ENCODE data around the gene STXBP4. TPM values are rescaled to one million over a fixed set of nuclear protein-coding genes. Genes with fewer than 3 reads are reported as not detected.

The STXBP4 gene
- total and polyA plus RNA-seq, 2 experiments from 2014 or later = 25.0 to 52.1 TPM

DNA sequence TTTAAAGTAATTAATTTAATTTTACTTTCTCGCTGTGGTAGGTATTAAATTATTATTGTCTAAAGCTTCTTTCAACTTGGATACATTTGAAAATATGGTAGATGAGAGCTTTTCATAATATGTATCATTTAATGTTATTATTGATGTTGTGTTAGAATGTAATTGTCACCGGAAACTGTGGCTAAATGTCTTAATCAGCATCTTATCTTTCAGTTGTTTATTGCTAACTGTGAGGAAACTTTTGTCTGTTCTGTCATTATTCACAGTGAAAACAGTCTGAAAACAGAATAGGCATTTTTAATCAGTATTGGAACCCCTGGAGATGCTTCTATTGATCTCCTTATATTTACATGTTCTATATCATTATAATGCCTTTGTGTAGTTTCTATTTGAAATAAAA is 120.7 kb downstream of the STXBP4 start (continued):
- TF ChIP-seq, protein P1, sequence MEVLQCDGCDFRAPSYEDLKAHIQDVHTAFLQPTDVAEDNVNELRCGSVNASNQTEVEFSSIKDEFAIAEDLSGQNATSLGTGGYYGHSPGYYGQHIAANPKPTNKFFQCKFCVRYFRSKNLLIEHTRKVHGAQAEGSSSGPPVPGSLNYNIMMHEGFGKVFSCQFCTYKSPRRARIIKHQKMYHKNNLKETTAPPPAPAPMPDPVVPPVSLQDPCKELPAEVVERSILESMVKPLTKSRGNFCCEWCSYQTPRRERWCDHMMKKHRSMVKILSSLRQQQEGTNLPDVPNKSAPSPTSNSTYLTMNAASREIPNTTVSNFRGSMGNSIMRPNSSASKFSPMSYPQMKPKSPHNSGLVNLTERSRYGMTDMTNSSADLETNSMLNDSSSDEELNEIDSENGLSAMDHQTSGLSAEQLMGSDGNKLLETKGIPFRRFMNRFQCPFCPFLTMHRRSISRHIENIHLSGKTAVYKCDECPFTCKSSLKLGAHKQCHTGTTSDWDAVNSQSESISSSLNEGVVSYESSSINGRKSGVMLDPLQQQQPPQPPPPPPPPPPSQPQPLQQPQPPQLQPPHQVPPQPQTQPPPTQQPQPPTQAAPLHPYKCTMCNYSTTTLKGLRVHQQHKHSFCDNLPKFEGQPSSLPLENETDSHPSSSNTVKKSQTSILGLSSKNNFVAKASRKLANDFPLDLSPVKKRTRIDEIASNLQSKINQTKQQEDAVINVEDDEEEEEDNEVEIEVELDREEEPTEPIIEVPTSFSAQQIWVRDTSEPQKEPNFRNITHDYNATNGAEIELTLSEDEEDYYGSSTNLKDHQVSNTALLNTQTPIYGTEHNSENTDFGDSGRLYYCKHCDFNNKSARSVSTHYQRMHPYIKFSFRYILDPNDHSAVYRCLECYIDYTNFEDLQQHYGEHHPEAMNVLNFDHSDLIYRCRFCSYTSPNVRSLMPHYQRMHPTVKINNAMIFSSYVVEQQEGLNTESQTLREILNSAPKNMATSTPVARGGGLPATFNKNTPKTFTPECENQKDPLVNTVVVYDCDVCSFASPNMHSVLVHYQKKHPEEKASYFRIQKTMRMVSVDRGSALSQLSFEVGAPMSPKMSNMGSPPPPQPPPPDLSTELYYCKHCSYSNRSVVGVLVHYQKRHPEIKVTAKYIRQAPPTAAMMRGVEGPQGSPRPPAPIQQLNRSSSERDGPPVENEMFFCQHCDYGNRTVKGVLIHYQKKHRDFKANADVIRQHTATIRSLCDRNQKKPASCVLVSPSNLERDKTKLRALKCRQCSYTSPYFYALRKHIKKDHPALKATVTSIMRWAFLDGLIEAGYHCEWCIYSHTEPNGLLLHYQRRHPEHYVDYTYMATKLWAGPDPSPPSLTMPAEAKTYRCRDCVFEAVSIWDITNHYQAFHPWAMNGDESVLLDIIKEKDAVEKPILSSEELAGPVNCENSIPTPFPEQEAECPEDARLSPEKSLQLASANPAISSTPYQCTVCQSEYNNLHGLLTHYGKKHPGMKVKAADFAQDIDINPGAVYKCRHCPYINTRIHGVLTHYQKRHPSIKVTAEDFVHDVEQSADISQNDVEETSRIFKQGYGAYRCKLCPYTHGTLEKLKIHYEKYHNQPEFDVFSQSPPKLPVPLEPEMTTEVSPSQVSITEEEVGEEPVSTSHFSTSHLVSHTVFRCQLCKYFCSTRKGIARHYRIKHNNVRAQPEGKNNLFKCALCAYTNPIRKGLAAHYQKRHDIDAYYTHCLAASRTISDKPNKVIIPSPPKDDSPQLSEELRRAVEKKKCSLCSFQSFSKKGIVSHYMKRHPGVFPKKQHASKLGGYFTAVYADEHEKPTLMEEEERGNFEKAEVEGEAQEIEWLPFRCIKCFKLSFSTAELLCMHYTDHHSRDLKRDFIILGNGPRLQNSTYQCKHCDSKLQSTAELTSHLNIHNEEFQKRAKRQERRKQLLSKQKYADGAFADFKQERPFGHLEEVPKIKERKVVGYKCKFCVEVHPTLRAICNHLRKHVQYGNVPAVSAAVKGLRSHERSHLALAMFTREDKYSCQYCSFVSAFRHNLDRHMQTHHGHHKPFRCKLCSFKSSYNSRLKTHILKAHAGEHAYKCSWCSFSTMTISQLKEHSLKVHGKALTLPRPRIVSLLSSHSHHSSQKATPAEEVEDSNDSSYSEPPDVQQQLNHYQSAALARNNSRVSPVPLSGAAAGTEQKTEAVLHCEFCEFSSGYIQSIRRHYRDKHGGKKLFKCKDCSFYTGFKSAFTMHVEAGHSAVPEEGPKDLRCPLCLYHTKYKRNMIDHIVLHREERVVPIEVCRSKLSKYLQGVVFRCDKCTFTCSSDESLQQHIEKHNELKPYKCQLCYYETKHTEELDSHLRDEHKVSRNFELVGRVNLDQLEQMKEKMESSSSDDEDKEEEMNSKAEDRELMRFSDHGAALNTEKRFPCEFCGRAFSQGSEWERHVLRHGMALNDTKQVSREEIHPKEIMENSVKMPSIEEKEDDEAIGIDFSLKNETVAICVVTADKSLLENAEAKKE (CRISPR knock-in tag; IDR thresholded peaks at IDR 0.05) = no peak
- TF ChIP-seq ZNF114 (CRISPR knock-in tag; IDR thresholded peaks at IDR 0.05) (no peak), EZH2 (IDR thresholded peaks at IDR 0.05; ENCODE audit: low read depth, unreplicated experiment) (no peak), JUNB (IDR thresholded peaks at IDR 0.05; ENCODE audit: unreplicated experiment) (no peak), STAT1 (IDR thresholded peaks at IDR 0.05; ENCODE audit: unreplicated experiment) (no peak)
- TF ChIP-seq, protein P2, sequence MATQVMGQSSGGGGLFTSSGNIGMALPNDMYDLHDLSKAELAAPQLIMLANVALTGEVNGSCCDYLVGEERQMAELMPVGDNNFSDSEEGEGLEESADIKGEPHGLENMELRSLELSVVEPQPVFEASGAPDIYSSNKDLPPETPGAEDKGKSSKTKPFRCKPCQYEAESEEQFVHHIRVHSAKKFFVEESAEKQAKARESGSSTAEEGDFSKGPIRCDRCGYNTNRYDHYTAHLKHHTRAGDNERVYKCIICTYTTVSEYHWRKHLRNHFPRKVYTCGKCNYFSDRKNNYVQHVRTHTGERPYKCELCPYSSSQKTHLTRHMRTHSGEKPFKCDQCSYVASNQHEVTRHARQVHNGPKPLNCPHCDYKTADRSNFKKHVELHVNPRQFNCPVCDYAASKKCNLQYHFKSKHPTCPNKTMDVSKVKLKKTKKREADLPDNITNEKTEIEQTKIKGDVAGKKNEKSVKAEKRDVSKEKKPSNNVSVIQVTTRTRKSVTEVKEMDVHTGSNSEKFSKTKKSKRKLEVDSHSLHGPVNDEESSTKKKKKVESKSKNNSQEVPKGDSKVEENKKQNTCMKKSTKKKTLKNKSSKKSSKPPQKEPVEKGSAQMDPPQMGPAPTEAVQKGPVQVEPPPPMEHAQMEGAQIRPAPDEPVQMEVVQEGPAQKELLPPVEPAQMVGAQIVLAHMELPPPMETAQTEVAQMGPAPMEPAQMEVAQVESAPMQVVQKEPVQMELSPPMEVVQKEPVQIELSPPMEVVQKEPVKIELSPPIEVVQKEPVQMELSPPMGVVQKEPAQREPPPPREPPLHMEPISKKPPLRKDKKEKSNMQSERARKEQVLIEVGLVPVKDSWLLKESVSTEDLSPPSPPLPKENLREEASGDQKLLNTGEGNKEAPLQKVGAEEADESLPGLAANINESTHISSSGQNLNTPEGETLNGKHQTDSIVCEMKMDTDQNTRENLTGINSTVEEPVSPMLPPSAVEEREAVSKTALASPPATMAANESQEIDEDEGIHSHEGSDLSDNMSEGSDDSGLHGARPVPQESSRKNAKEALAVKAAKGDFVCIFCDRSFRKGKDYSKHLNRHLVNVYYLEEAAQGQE (IDR thresholded peaks at IDR 0.05; ENCODE audit: unreplicated experiment) = no peak

DNA sequence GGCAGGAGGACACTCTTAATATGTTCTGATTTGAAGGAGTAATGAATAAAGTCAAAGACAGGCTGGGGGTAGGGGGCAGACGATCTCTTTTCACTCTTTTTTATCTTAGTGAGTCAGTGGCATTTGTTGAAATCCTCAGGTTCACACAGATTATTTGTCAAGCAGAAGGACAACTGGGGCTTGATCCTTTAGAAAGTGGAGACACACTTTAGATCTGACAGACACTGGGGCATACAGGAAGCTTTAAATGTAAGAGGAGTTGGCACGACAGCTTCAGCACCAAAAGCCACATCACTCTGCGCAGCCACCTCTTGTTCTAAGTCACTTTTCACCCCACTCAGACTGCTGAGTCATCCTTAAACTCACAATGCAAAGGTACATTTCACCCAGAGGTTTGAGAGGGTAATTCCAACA is 121.5 kb downstream of the STXBP4 start:
- H3K27ac ChIP-seq (ENCODE audit: low read depth) = no peak overlapping the region
- H3K27ac Mint-ChIP-seq = peak overlapping the region; percentile 74
- no peaks in the 10 kb centered on the region for H3K79me2 ChIP-seq (replicated peaks; ENCODE audit: insufficient read depth)
- H3K4me3 Mint-ChIP-seq = no peak overlapping the region
- no peaks in the 10 kb centered on the region for H4K20me1 ChIP-seq (replicated peaks; ENCODE audit: insufficient read depth)
- no peaks in the 10 kb centered on the region for H3K9me3 Mint-ChIP-seq
- no peaks in the 10 kb centered on the region for H3K36me3 Mint-ChIP-seq (ENCODE audit: low read depth)
- H3F3A ChIP-seq (replicated peaks; ENCODE audit: low read depth) = no peaks in the 10 kb centered on the region
- H3K36me3 ChIP-seq (ENCODE audit: insufficient read depth) = no peaks in the 10 kb centered on the region
- H3K4me1 ChIP-seq (ENCODE audit: insufficient read depth) = peaks cover 9% of the 10 kb centered on the region
- H3K4me3 ChIP-seq = no peak overlapping the region
- no peaks in the 10 kb centered on the region for H3K9me2 ChIP-seq (ENCODE audit: insufficient read depth)
- no peaks in the 10 kb centered on the region for H3K27me3 ChIP-seq (ENCODE audit: insufficient read depth)
- H3K27me3 Mint-ChIP-seq (ENCODE audit: insufficient read depth, low read depth, poor library complexity) = no peaks in the 10 kb centered on the region
- peak; percentile 30 for DNase-seq (ENCODE audit: low spot score)
- no peak overlapping the region for H2AFZ ChIP-seq
- H3K4me1 Mint-ChIP-seq = peaks cover 9% of the 10 kb centered on the region; the same call in 2 of the 3 replicates
- ATAC-seq = no peak; the same call in none of the 3 replicates
- H3K4me2 ChIP-seq = no peak overlapping the region
- TF ChIP-seq, protein P2 (IDR thresholded peaks at IDR 0.05; ENCODE audit: unreplicated experiment) = no peak
- TF ChIP-seq EZH2 (IDR thresholded peaks at IDR 0.05; ENCODE audit: low read depth, unreplicated experiment) (no peak), EZH2phosphoT487 (IDR thresholded peaks at IDR 0.05; ENCODE audit: unreplicated experiment) (no peak)
